Astrocyte (in vitro differentiated cells and primary cell): ENCODE measurements around the gene JSRP1. TPM values are rescaled to one million over a fixed set of nuclear protein-coding genes. Genes with fewer than 3 reads are reported as not detected.

Source experiments
- DNase-seq: peaks from one replicate; pipeline ENCODE4 v3.0.0-alpha.2; 2010; ENCODE audit warnings: low read depth
- FAIRE-seq: peaks from 2 replicates; lab custom pipeline; 2011; peaks lifted over from hg19 to GRCh38; lab: Jason Lieb, UNC
- H2AFZ ChIP-seq: 2 replicates; pipeline ENCODE4 v1.6.0; 2012; ENCODE audit warnings: low read depth, low read length, inconsistent platforms
- H3K27ac ChIP-seq: 2 replicates; pipeline ENCODE4 v1.5.1; 2011; ENCODE audit warnings: low read depth, low read length, inconsistent platforms
- H3K27me3 ChIP-seq: 2 replicates; pipeline ENCODE4 v1.6.0; 2011; ENCODE audit warnings: low read length, inconsistent platforms; ENCODE audit not compliant: insufficient read depth
- H3K36me3 ChIP-seq: 2 replicates; pipeline ENCODE4 v1.5.1; 2011; ENCODE audit warnings: low read length, inconsistent platforms; ENCODE audit not compliant: insufficient read depth
- H3K4me1 ChIP-seq: 2 replicates; pipeline ENCODE4 v1.5.1; 2011; ENCODE audit warnings: low read length, inconsistent platforms; ENCODE audit not compliant: insufficient read depth
- H3K4me2 ChIP-seq: 2 replicates; pipeline ENCODE4 v1.6.0; 2012; ENCODE audit warnings: low read length, inconsistent platforms
- H3K4me3 ChIP-seq: 2 replicates; pipeline ENCODE4 v1.5.1; 2011; ENCODE audit warnings: low read depth, mild to moderate bottlenecking, low read length, inconsistent platforms; ENCODE audit not compliant: insufficient read depth
- H3K79me2 ChIP-seq: 2 replicates; pipeline ENCODE4 v1.6.0; 2012; ENCODE audit warnings: mild to moderate bottlenecking, low read length, inconsistent platforms; ENCODE audit not compliant: insufficient read depth
- H3K9ac ChIP-seq: 2 replicates; pipeline ENCODE4 v1.6.0; 2012; ENCODE audit warnings: mild to moderate bottlenecking, low read length, inconsistent platforms
- H3K9me3 ChIP-seq: 2 replicates; pipeline ENCODE4 v1.5.1; 2012; ENCODE audit warnings: low read depth, mild to moderate bottlenecking, low read length, inconsistent platforms; ENCODE audit not compliant: insufficient read depth
- H4K20me1 ChIP-seq: 2 replicates; pipeline ENCODE4 v1.6.0; 2012; ENCODE audit warnings: low read length, inconsistent platforms; ENCODE audit not compliant: insufficient read depth
- H3K27ac Mint-ChIP-seq: one replicate; pipeline ENCODE4 v1.8.0; 2021; ENCODE audit warnings: mild to moderate bottlenecking, mixed read lengths; ENCODE audit not compliant: unreplicated experiment
- H3K27me3 Mint-ChIP-seq: one replicate; pipeline ENCODE4 v1.8.0; 2021; ENCODE audit warnings: low read depth, mixed read lengths; ENCODE audit not compliant: unreplicated experiment
- H3K36me3 Mint-ChIP-seq: one replicate; pipeline ENCODE4 v1.8.0; 2021; ENCODE audit warnings: low read depth, mixed read lengths; ENCODE audit not compliant: unreplicated experiment
- H3K4me1 Mint-ChIP-seq: one replicate; pipeline ENCODE4 v1.8.0; 2021; ENCODE audit warnings: low read depth, mixed read lengths; ENCODE audit not compliant: unreplicated experiment
- H3K4me3 Mint-ChIP-seq: one replicate; pipeline ENCODE4 v1.8.0; 2021; ENCODE audit warnings: mild to moderate bottlenecking, moderate library complexity, mixed read lengths; ENCODE audit not compliant: unreplicated experiment
- H3K9me3 Mint-ChIP-seq: one replicate; pipeline ENCODE4 v1.8.0; 2021; ENCODE audit warnings: mild to moderate bottlenecking, mixed read lengths; ENCODE audit not compliant: unreplicated experiment
- EZH2 ChIP-seq: IDR thresholded peaks from 2 replicates; pipeline ENCODE4 v1.6.1; 2012; ENCODE audit warnings: mild to moderate bottlenecking, low read length, inconsistent platforms; ENCODE audit not compliant: insufficient read depth
- total RNA-seq: library from RNA; stranded (reverse); gene quantifications from 2 replicates; pipeline ENCODE4 v1.2.1, GENCODE V29; 2021
- TF ChIP-seq, protein P1 (sequence below): IDR thresholded peaks from 2 replicates; pipeline ENCODE4 v1.5.1; 2011; ENCODE audit warnings: low read depth, mild to moderate bottlenecking, inconsistent platforms, low read length, moderate library complexity; ENCODE audit not compliant: insufficient read depth

The JSRP1 gene
- total RNA-seq, 1 donor from 2014 or later, result 0.36 TPM

DNA sequence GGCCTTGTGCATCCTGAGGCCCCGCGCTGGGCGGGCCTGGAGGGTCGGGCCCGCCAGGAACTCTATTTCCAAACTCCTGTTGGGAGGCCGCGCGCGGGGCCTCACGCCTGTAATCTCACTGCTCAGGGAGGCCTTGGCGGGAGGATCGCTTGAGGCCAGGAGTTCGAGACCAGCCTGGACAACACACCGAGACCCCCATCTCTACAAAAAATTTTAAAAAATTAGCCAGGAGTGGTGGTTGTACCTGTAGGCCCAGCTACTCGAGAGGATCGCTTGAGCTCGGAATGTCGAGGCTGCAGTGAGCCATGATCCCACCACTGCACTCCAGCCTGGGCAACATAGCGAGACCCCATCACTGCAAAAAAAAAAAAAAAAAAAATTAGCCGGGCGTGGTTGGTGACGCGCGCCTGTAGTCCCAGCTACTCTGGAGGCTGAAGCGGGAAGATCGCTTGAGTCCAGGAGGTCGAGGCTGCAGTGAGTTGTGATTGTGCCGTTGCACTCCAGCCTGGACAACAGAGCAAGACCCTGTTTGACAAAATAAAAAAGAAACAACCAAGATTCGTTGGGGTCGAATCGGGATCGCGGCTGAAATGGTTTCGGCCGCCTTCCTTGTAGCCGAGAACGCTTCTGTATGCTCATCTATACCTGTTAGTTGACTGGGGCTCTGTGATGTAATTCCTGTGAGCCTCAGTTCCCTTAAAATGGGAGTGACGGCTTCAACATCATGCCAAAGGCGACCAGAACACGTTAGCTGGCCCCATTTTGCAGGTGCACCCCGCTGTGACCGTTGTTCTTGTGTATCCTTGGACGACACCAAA is 19.0 kb downstream of the JSRP1 start:
- peaks cover 81% of the 10 kb centered on the region for H4K20me1 ChIP-seq
- FAIRE-seq, result no peak
- H3K4me1 Mint-ChIP-seq, result peaks cover 41% of the 10 kb centered on the region

GRCh38 chr19:2236314-2237050 is 19.7 kb downstream of the JSRP1 start, which contains the start of the genes PLEKHJ1 and SF3A2:
TSS of gene PLEKHJ1 (minus strand) at chr19:2236329. CDS start at chr19:2236248, 81 bp downstream.
TSS of gene SF3A2 (plus strand) at chr19:2236824. CDS start at chr19:2243419, 6,595 bp downstream.
- Mint-ChIP-seq H3K27ac (peak within 1 kb of the TSS; percentile 95), H3K27me3 (no peaks in the 10 kb centered on the region), H3K4me3 (peak within 1 kb of the TSS; percentile 97), H3K4me1 (peaks cover 37% of the 10 kb centered on the region), H3K36me3 (peaks cover 3% of the 10 kb centered on the region), H3K9me3 (no peaks in the 10 kb centered on the region)
- Histone ChIP-seq H3K4me1 (peaks cover 68% of the 10 kb centered on the region), H3K27me3 (no peaks in the 10 kb centered on the region), H3K79me2 (peaks cover 94% of the 10 kb centered on the region), H3K9ac (peak within 1 kb of the TSS; percentile 93), H3K27ac (peak within 1 kb of the TSS; percentile 89), H4K20me1 (peaks cover 81% of the 10 kb centered on the region), H2AFZ (peak within 1 kb of the TSS; percentile 75), H3K9me3 (no peaks in the 10 kb centered on the region), H3K4me2 (peak within 1 kb of the TSS; percentile 93), H3K4me3 (peak within 1 kb of the TSS; percentile 81), H3K36me3 (peaks cover 9% of the 10 kb centered on the region)
- FAIRE-seq (no peak), DNase-seq (peak; percentile 89)
- TF ChIP-seq, protein P1, sequence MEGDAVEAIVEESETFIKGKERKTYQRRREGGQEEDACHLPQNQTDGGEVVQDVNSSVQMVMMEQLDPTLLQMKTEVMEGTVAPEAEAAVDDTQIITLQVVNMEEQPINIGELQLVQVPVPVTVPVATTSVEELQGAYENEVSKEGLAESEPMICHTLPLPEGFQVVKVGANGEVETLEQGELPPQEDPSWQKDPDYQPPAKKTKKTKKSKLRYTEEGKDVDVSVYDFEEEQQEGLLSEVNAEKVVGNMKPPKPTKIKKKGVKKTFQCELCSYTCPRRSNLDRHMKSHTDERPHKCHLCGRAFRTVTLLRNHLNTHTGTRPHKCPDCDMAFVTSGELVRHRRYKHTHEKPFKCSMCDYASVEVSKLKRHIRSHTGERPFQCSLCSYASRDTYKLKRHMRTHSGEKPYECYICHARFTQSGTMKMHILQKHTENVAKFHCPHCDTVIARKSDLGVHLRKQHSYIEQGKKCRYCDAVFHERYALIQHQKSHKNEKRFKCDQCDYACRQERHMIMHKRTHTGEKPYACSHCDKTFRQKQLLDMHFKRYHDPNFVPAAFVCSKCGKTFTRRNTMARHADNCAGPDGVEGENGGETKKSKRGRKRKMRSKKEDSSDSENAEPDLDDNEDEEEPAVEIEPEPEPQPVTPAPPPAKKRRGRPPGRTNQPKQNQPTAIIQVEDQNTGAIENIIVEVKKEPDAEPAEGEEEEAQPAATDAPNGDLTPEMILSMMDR, result peak; percentile 80
- no peak for TF ChIP-seq EZH2

More for the DNA sequence above, 19.0 kb downstream of the JSRP1 start:
- peak overlapping the region; percentile 86 for H3K27ac Mint-ChIP-seq
- peak overlapping the region; percentile 93 for H3K9ac ChIP-seq
- H3K79me2 ChIP-seq, result peaks cover 96% of the 10 kb centered on the region
- peak overlapping the region; percentile 72 for H2AFZ ChIP-seq
- H3K27ac ChIP-seq, result peak overlapping the region; percentile 89
- peak overlapping the region; percentile 81 for H3K4me3 ChIP-seq
- peaks cover 66% of the 10 kb centered on the region for H3K4me1 ChIP-seq
- peaks cover 9% of the 10 kb centered on the region for H3K36me3 ChIP-seq
- peak overlapping the region; percentile 93 for H3K4me2 ChIP-seq
- TF ChIP-seq EZH2, result no peak
- TF ChIP-seq, protein P1, result no peak
- no peaks in the 10 kb centered on the region for H3K27me3 ChIP-seq
- no peaks in the 10 kb centered on the region for H3K27me3 Mint-ChIP-seq
- H3K36me3 Mint-ChIP-seq, result peaks cover 5% of the 10 kb centered on the region
- peak overlapping the region; percentile 95 for H3K4me3 Mint-ChIP-seq
- H3K9me3 Mint-ChIP-seq, result no peaks in the 10 kb centered on the region
- DNase-seq, result no peak
- H3K9me3 ChIP-seq, result no peaks in the 10 kb centered on the region
